Endothelial cell of umbilical vein (primary cell): ENCODE measurements around the gene DENND1A. TPM values are rescaled to one million over a fixed set of nuclear protein-coding genes. Genes with fewer than 3 reads are reported as not detected.

ENCODE experiments used
- BruUV-seq: library from RNA; stranded (reverse); fragments of 400-500 nt; replicated peaks from 2 replicates; lab custom pipeline; 2021; lab: Mats Ljungman, UMichigan
- CTCF ChIA-PET: fragments of 300-600, 350-600 bp; sonication (Branson Sonifier 250); formaldehyde crosslinking; loops from one replicate; lab custom pipeline; 2021; ENCODE audit warnings: antibody characterized with exemption, inconsistent platforms; lab: Charles Lee
- POLR2A ChIA-PET: fragments of 300-600, 350-600 bp; sonication (Branson Sonifier 250); formaldehyde crosslinking; loops from one replicate; lab custom pipeline; 2021; ENCODE audit warnings: antibody characterized with exemption, inconsistent platforms; lab: Charles Lee
- DNase-seq: peaks from one replicate; pipeline ENCODE4 v3.0.0-alpha.2; 2011; ENCODE audit warnings: low read depth, low spot score
- FAIRE-seq: peaks from 2 replicates; lab custom pipeline; 2011; peaks lifted over from hg19 to GRCh38; lab: Jason Lieb, UNC
- H2AFZ ChIP-seq: 2 replicates; pipeline ENCODE4 v1.6.0; 2012; ENCODE audit warnings: low read depth, low read length, control low read depth, inconsistent platforms
- H3K27ac ChIP-seq: 2 replicates; pipeline ENCODE4 v1.5.1; 2011; ENCODE audit warnings: low read depth, mild to moderate bottlenecking, control low read depth, low read length, moderate library complexity; ENCODE audit not compliant: insufficient read depth
- H3K27me3 ChIP-seq, 2 experiments: 2 replicates each; pipeline versions ENCODE4 v1.6.0 to v1.6.1; 2011; ENCODE audit warnings: low read length in 2 of 2, mixed read lengths in 1 of 2; ENCODE audit not compliant: control insufficient read depth in 2 of 2, insufficient read depth in 2 of 2
- H3K36me3 ChIP-seq, 2 experiments: 2 replicates in 1 of 2; 3 replicates in 1 of 2; pipeline ENCODE4 v1.5.1; 2011; ENCODE audit warnings: low read length in 2 of 2, mild to moderate bottlenecking in 1 of 2, moderate library complexity in 1 of 2; ENCODE audit not compliant: control insufficient read depth in 2 of 2, insufficient read depth in 2 of 2; ENCODE audit errors: extremely low read depth in 1 of 2
- H3K4me1 ChIP-seq: 3 replicates; pipeline ENCODE4 v1.5.1; 2011; ENCODE audit warnings: mild to moderate bottlenecking, low read length; ENCODE audit not compliant: control insufficient read depth, insufficient read depth; ENCODE audit errors: extremely low read depth
- H3K4me2 ChIP-seq: 2 replicates; pipeline ENCODE4 v1.6.1; 2011; ENCODE audit warnings: low read length, control low read depth, mixed read lengths; ENCODE audit not compliant: insufficient read depth
- H3K4me3 ChIP-seq, 3 experiments: fragments of 200-600 bp in 1 of 3; sonication (generic), shearing (Covaris generic) in 1 of 3; replicated peaks in 1 of 3; 2 replicates each; pipeline ENCODE4 v1.5.1; 2011 to 2016; ENCODE audit warnings: control low read depth in 3 of 3, low read length in 3 of 3, mild to moderate bottlenecking in 2 of 3, inconsistent platforms in 1 of 3, low read depth in 1 of 3, moderate library complexity in 1 of 3; ENCODE audit not compliant: insufficient read depth in 1 of 3
- H3K79me2 ChIP-seq: 2 replicates; pipeline ENCODE4 v1.6.0; 2012; ENCODE audit warnings: low read length, inconsistent platforms; ENCODE audit not compliant: control insufficient read depth, insufficient read depth
- H3K9ac ChIP-seq: replicated peaks from 2 replicates; pipeline ENCODE3; 2011; ENCODE audit warnings: low read length, control low read depth; ENCODE audit not compliant: insufficient read depth; ENCODE audit errors: extremely low read depth
- H3K9me1 ChIP-seq: replicated peaks from 3 replicates; pipeline ENCODE4 v1.6.0; 2011; ENCODE audit warnings: mild to moderate bottlenecking, low read length; ENCODE audit not compliant: control insufficient read depth, insufficient read depth; ENCODE audit errors: extremely low read depth
- H3K9me3 ChIP-seq: replicated peaks from 2 replicates; pipeline ENCODE4 v1.5.1; 2012; ENCODE audit warnings: low read length, inconsistent platforms; ENCODE audit not compliant: control insufficient read depth, insufficient read depth
- H4K20me1 ChIP-seq: replicated peaks from 2 replicates; pipeline ENCODE3; 2011; ENCODE audit warnings: mild to moderate bottlenecking, low read length; ENCODE audit not compliant: control insufficient read depth, insufficient read depth; ENCODE audit errors: extremely low read depth
- EZH2 ChIP-seq: IDR thresholded peaks from 2 replicates; pipeline ENCODE4 v1.6.1; 2012; ENCODE audit warnings: borderline replicate concordance, low read depth, mild to moderate bottlenecking, moderate library complexity, low read length, inconsistent platforms; ENCODE audit not compliant: severe bottlenecking
- FOS ChIP-seq: IDR thresholded peaks from 2 replicates; pipeline ENCODE4 v1.6.1; 2011; ENCODE audit warnings: mild to moderate bottlenecking, low read length, moderate library complexity, borderline replicate concordance; ENCODE audit not compliant: insufficient read depth
- GATA2 ChIP-seq: IDR thresholded peaks from 2 replicates; pipeline ENCODE4 v1.7.0; 2011; ENCODE audit warnings: low read depth, mild to moderate bottlenecking, moderate library complexity, mixed read lengths, low read length; ENCODE audit not compliant: insufficient read length, insufficient read depth
- JUN ChIP-seq: IDR thresholded peaks from 2 replicates; pipeline ENCODE4 v1.6.1; 2011; ENCODE audit warnings: borderline replicate concordance, low read depth; ENCODE audit not compliant: insufficient read length, insufficient read depth
- MAX ChIP-seq: IDR thresholded peaks from 2 replicates; pipeline ENCODE4 v1.6.1; 2011; ENCODE audit not compliant: insufficient read depth, insufficient read length
- MYC ChIP-seq: IDR thresholded peaks from one replicate; pipeline ENCODE4 v1.6.1; 2011; ENCODE audit warnings: mild to moderate bottlenecking, low read depth, low read length
- POLR2A ChIP-seq: IDR thresholded peaks from 2 replicates; pipeline ENCODE4 v1.6.1; 2012; ENCODE audit warnings: low read depth, mild to moderate bottlenecking, control low read depth, low read length
- POLR2AphosphoS5 ChIP-seq: IDR thresholded peaks from 2 replicates; pipeline ENCODE4 v1.6.1; 2012; ENCODE audit warnings: low read depth, mild to moderate bottlenecking, control low read depth, low read length, moderate library complexity; ENCODE audit not compliant: insufficient read depth
- dilution Hi-C: fragments of 300-500 bp; cut with MboI; formaldehyde crosslinking; loops from one replicate; pipeline ENCODE4 v1.15.0; 2019; ENCODE audit warnings: low sequenced_read_pairs; ENCODE audit not compliant: extremely low pct_ligation_motif_present
- intact Hi-C: fragments of 100-400 bp; cut with micrococcal nuclease; formaldehyde crosslinking; loops from one replicate; pipeline ENCODE4 v1.10.0; 2022
- polyA plus RNA-seq, 4 experiments: library from polyadenylated mRNA; depleted of rRNA in 3 of 4; stranded (reverse) in 3 of 4; unstranded in 1 of 4; fragments of >200 nt; gene quantifications; 2 replicates each; pipeline versions ENCODE4 v1.2.1 to v1.2.3, GENCODE V29; 2011 to 2012; ENCODE audit warnings: missing spikeins in 1 of 4
- total RNA-seq: library from RNA; stranded (reverse); gene quantifications from 2 replicates; pipeline ENCODE4 v1.2.3, GENCODE V29; 2021
- TF ChIP-seq, protein P1 (sequence below), 2 donors: IDR thresholded peaks; 1 replicate in 1 of 2; 2 replicates in 1 of 2; pipeline ENCODE4 v1.5.1; 2011; ENCODE audit warnings: low read length in 2 of 2, mild to moderate bottlenecking in 2 of 2, moderate library complexity in 2 of 2, control low read depth in 1 of 2, inconsistent platforms in 1 of 2, low read depth in 1 of 2; ENCODE audit not compliant: insufficient read depth in 1 of 2; ENCODE audit errors: extremely low read depth in 1 of 2

Gene DENND1A
- total and polyA plus RNA-seq, 2 donors (not counting 3 experiments of a cell fraction or from before 2014, with no cell fraction given), result 18.5 to 24.5 TPM

DNA sequence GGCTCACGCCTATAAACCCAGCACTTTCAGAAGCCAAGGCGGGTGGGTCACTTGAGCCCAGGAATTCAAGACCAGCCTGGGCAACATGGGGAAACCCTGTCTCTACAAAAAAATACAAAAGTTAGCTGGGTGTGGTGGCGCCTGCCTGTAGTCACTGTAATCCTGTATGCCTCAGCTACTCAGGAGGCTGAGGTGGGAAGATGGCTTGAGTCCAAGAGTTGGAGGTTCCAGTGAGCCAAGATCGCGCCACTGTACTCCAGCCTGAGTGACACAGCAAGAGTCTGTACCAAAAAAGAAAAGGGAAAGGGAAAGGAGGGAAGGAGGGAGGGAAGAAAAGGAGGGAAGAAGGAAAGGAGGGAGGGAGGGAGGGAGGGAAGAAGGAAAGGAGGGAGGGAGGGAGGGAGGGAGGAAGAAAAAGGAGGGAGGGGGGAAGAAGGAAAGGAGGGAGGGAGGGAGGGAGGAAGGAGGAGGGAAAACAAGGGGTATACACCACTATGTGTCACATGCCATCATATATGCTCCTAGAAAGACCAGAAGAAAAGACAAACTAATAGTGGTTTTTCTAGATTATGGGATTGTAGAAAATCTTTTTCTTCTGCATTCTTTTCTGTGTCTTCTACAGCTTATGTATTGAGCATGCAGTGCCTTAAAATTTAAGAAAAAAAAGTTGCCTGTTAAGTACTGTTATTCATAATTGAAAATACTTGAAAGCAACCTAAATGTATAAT lies 240.1 kb downstream of the DENND1A start:
- Histone ChIP-seq H3K27me3 (no peaks in the 10 kb centered on the region), H3K4me1 (no peaks in the 10 kb centered on the region), H3K36me3 (no peaks in the 10 kb centered on the region), H4K20me1 (no peaks in the 10 kb centered on the region), H3K27ac (no peak overlapping the region), H3K9ac (no peak overlapping the region), H3K9me3 (no peaks in the 10 kb centered on the region), H3K79me2 (no peaks in the 10 kb centered on the region), H3K4me2 (no peak overlapping the region), H3K9me1 (no peaks in the 10 kb centered on the region), H3K4me3 (no peak overlapping the region), H2AFZ (no peak overlapping the region)
- FAIRE-seq, result peak; percentile 86
- intact Hi-C loops (no loop called here), dilution Hi-C loops (no loop called here)
- TF ChIP-seq GATA2 (no peak), MYC (no peak), FOS (no peak), MAX (no peak), JUN (no peak), POLR2A (no peak), EZH2 (no peak), POLR2AphosphoS5 (no peak)
- TF ChIP-seq, protein P1, sequence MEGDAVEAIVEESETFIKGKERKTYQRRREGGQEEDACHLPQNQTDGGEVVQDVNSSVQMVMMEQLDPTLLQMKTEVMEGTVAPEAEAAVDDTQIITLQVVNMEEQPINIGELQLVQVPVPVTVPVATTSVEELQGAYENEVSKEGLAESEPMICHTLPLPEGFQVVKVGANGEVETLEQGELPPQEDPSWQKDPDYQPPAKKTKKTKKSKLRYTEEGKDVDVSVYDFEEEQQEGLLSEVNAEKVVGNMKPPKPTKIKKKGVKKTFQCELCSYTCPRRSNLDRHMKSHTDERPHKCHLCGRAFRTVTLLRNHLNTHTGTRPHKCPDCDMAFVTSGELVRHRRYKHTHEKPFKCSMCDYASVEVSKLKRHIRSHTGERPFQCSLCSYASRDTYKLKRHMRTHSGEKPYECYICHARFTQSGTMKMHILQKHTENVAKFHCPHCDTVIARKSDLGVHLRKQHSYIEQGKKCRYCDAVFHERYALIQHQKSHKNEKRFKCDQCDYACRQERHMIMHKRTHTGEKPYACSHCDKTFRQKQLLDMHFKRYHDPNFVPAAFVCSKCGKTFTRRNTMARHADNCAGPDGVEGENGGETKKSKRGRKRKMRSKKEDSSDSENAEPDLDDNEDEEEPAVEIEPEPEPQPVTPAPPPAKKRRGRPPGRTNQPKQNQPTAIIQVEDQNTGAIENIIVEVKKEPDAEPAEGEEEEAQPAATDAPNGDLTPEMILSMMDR (IDR thresholded peaks at IDR 0.05; ENCODE audit: extremely low read depth in 1 of 2, insufficient read depth in 1 of 2, low read depth in 1 of 2, low read length in 2 of 2), result no peak
- DNase-seq, result no peak
- no TSS peak for BruUV-seq
- CTCF ChIA-PET, result no interaction called here
- POLR2A ChIA-PET, result no interaction called here
